ENCODE measurements around the gene CNBD2. TPM values are rescaled to one million over a fixed set of nuclear protein-coding genes. Genes with fewer than 3 reads are reported as not detected.
"Not testable (repeated sequence)": the region's sequence is repeated elsewhere in the genome, so short reads cannot be mapped to it uniquely, and the experiment has no call there.

The CNBD2 gene
- total and polyA plus RNA-seq, 4 donors: 2.2 to 3.1 (median 2.5) TPM

DNA sequence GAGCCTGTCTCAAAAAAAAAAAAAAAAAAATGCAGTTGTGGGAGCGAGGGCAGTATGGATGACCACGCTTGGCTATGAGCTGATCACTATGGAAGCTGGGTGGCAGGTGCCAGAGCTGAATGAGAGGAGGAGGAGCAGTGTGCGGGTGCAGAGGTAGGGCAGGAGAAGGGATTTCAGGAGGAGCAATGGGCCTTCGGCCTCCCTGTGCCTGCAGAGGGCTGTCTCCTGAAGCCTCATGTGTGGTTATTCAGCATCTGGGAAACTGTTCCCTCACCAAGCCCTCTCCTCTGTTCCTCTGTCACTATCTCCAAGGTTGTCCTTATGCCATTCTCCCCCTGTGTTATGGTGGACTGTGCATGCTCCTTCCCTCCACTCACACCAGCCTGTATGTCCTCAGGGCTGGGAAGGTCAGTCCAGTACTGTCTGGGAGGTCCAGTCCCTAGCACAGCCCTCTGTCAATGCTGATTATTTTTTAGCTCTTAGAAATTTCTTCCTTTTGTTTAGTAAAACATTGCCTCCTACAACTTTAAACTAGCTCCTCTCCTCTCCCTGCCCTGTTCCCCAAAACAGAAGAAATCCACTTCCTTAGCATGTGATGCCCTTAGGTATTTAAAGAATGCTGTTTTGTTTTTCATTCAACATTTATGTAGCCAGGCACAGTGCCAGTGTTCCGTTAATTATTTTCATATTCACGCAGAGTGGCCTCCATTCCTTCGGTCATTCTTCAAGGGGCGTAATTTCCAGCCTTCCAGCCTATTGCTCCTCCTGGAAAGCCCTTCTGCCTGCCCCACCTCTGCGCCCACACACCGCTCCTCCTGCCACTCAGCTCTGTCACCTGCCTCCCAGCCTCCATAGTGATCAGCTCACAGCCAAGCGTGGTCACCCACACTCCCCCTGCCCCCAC is 48.9 kb downstream of the CNBD2 start:
- no peak for DNase-seq (ENCODE audit: low spot score)

DNA sequence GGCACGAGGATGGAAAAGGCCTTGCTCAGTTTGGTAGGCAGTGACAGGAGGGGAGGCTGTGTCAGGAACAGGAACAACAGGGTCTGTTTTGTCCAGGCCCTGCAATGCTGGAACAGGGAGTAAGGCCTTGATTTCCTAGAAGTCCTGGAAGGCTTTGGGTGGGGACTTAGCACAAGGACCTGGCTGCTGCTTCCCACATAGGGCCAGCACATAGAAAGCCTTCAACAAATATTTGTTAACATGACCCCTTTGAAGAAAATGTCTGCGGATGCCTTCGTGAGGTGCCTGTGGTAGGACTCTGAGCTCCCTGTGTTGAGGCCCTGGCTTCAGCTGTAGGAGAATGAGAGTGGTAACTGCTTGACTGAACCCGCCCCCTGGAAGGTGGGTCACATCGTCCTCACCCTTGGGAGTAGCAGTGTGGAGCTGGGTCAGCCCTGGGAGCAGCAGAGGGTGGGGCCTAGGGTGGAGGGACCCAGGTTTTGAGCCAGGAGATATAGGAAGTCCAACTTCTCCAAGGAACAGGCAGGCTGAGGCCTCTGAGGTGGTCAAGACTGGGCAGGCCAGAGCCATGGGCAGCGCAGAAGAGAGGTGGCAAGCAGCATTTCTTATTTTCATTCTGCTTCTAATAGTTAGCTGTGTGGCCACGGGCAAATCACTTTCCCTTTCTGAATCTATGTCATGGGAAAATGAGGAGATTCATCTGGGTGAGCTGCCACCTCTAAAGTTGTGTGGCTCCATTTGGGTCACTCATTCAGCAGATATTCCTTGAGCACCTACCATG is 50.0 kb downstream of the CNBD2 start:
- 89% methylated on average over 7 of the region's 7 CpGs for WGBS
- no peaks in the 10 kb centered on the region for H3K27me3 ChIP-seq (ENCODE audit: control insufficient read depth in 4 of 4, insufficient read depth in 4 of 4, low read length in 3 of 4)
- H3K4me1 ChIP-seq (ENCODE audit: control insufficient read depth in 4 of 4, insufficient read depth in 4 of 4, low read length in 3 of 4): peaks cover 0 to 3% (median 0%) of the 10 kb centered on the region in 4 donors
- no peak overlapping the region for H3K4me3 ChIP-seq (ENCODE audit: low read depth in 1 of 3, low read length in 3 of 3)
- H3K9ac ChIP-seq (ENCODE audit: low read depth in 1 of 2, low read length in 2 of 2): no peak overlapping the region
- H3K36me3 ChIP-seq (ENCODE audit: control insufficient read depth in 4 of 4, insufficient read depth in 3 of 4, low read depth in 1 of 4, low read length in 3 of 4): no peaks in the 10 kb centered on the region
- no peaks in the 10 kb centered on the region for H3K9me3 ChIP-seq (ENCODE audit: control insufficient read depth in 4 of 4, low read length in 3 of 4)
- TF ChIP-seq RXRA (IDR thresholded peaks at IDR 0.05) (no peak), HNF4G (IDR thresholded peaks at IDR 0.05) (no peak), YY1 (IDR thresholded peaks at IDR 0.05) (no peak), GABPA (IDR thresholded peaks at IDR 0.05 in 1 of 2, conservative IDR thresholded peaks at IDR 0.05 in 1 of 2) (no peak), SP1 (IDR thresholded peaks at IDR 0.05) (no peak), TAF1 (conservative IDR thresholded peaks at IDR 0.05) (no peak), EGR1 (IDR thresholded peaks at IDR 0.05; ENCODE audit: low read depth in 2 of 2) (no peak), JUND (IDR thresholded peaks at IDR 0.05) (no peak)
- TF ChIP-seq, protein P1, sequence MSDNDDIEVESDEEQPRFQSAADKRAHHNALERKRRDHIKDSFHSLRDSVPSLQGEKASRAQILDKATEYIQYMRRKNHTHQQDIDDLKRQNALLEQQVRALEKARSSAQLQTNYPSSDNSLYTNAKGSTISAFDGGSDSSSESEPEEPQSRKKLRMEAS (IDR thresholded peaks at IDR 0.05): no peak
- TF ChIP-seq, protein P2, sequence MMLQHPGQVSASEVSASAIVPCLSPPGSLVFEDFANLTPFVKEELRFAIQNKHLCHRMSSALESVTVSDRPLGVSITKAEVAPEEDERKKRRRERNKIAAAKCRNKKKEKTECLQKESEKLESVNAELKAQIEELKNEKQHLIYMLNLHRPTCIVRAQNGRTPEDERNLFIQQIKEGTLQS (IDR thresholded peaks at IDR 0.05): no peak
- TF ChIP-seq, protein P3, sequence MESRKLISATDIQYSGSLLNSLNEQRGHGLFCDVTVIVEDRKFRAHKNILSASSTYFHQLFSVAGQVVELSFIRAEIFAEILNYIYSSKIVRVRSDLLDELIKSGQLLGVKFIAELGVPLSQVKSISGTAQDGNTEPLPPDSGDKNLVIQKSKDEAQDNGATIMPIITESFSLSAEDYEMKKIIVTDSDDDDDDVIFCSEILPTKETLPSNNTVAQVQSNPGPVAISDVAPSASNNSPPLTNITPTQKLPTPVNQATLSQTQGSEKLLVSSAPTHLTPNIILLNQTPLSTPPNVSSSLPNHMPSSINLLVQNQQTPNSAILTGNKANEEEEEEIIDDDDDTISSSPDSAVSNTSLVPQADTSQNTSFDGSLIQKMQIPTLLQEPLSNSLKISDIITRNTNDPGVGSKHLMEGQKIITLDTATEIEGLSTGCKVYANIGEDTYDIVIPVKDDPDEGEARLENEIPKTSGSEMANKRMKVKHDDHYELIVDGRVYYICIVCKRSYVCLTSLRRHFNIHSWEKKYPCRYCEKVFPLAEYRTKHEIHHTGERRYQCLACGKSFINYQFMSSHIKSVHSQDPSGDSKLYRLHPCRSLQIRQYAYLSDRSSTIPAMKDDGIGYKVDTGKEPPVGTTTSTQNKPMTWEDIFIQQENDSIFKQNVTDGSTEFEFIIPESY (IDR thresholded peaks at IDR 0.05): no peak
- H3K27ac ChIP-seq (ENCODE audit: low read depth in 1 of 2, low read length in 2 of 2): no peak overlapping the region
- DNase-seq (ENCODE audit: low spot score): no peak

More for the DNA sequence above, 48.9 kb downstream of the CNBD2 start:
- TF ChIP-seq YY1 (IDR thresholded peaks at IDR 0.05) (peak; percentile 18), SP1 (IDR thresholded peaks at IDR 0.05) (peak; percentile 47), HNF4A (conservative IDR thresholded peaks at IDR 0.05) (no peak)
- Histone ChIP-seq H3K27ac (ENCODE audit: low read depth in 1 of 2, low read length in 2 of 2) (no peak overlapping the region), H3K4me3 (ENCODE audit: low read depth in 1 of 3, low read length in 3 of 3) (no peak overlapping the region), H3K9ac (ENCODE audit: low read depth in 1 of 2, low read length in 2 of 2) (no peak overlapping the region), H3K4me1 (ENCODE audit: control insufficient read depth in 4 of 4, insufficient read depth in 4 of 4, low read length in 3 of 4) (peaks cover 0 to 3% (median 0%) of the 10 kb centered on the region in 4 donors), H3K27me3 (ENCODE audit: control insufficient read depth in 4 of 4, insufficient read depth in 4 of 4, low read length in 3 of 4) (no peaks in the 10 kb centered on the region), H3K9me3 (ENCODE audit: control insufficient read depth in 4 of 4, low read length in 3 of 4) (no peaks in the 10 kb centered on the region), H3K36me3 (ENCODE audit: control insufficient read depth in 4 of 4, insufficient read depth in 3 of 4, low read depth in 1 of 4, low read length in 3 of 4) (no peaks in the 10 kb centered on the region)
- WGBS: 84% methylated on average over 11 of the region's 11 CpGs

DNA sequence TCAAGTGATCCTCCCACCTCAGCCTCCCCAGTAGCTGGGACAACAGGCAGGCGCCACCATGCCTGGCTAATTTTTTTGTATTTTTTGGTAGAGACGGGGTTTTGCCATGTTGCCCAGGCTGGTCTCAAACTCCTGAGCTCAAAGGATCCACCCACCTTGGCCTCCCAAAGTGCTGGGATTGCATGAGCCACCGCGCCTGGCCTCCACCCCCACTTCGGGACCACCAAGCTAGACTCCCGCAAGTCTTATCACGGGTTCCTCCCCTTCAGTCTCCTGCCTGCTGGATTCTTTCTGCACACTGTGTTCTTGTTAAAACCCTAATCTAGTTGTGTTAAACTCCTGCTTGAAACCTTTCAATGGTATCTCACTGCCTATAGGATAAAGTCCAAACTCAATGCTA is 57.7 kb downstream of the CNBD2 start:
- H3K9me3 ChIP-seq (ENCODE audit: control insufficient read depth in 4 of 4, low read length in 3 of 4); H3K9ac ChIP-seq (ENCODE audit: low read depth in 1 of 2, low read length in 2 of 2); H3K4me1 ChIP-seq (ENCODE audit: control insufficient read depth in 4 of 4, insufficient read depth in 4 of 4, low read length in 3 of 4); H3K36me3 ChIP-seq (ENCODE audit: control insufficient read depth in 4 of 4, insufficient read depth in 3 of 4, low read depth in 1 of 4, low read length in 3 of 4); H3K4me3 ChIP-seq (ENCODE audit: low read depth in 1 of 3, low read length in 3 of 3); H3K27me3 ChIP-seq (ENCODE audit: control insufficient read depth in 4 of 4, insufficient read depth in 4 of 4, low read length in 3 of 4); DNase-seq (ENCODE audit: low spot score); H3K27ac ChIP-seq (ENCODE audit: low read depth in 1 of 2, low read length in 2 of 2): not testable (repeated sequence)
- 89% methylated on average over 7 of the region's 7 CpGs for WGBS
